Kidney epithelial cell (primary cell): ENCODE data around the gene SMCO3. TPM values are rescaled to one million over a fixed set of nuclear protein-coding genes. Genes with fewer than 3 reads are reported as not detected.

Experiments
- DNase-seq: peaks from one replicate; pipeline ENCODE4 v3.0.0-alpha.2; 2010; ENCODE audit warnings: low read depth
- H3K27me3 ChIP-seq: 2 replicates; pipeline ENCODE4 v1.6.0; 2011; ENCODE audit warnings: low read length; ENCODE audit not compliant: control insufficient read depth, insufficient read depth
- H3K36me3 ChIP-seq: 2 replicates; pipeline ENCODE4 v1.5.1; 2011; ENCODE audit warnings: low read length; ENCODE audit not compliant: control insufficient read depth, insufficient read depth
- H3K4me3 ChIP-seq: 2 replicates; pipeline ENCODE4 v1.5.1; 2011; ENCODE audit warnings: low read depth, mild to moderate bottlenecking, control low read depth, low read length
- CTCF ChIP-seq: IDR thresholded peaks from 2 replicates; pipeline ENCODE4 v1.5.1; 2011; ENCODE audit warnings: mild to moderate bottlenecking, moderate library complexity, low read length, control low read depth, inconsistent platforms; ENCODE audit not compliant: insufficient read depth, poor library complexity, severe bottlenecking
- total RNA-seq: library from RNA; depleted of rRNA; stranded (reverse); fragments of >200 nt; gene quantifications from 2 replicates; pipeline ENCODE4 v1.2.3, GENCODE V29; 2015

The SMCO3 gene
- total RNA-seq, 1 donor from 2014 or later: not detected

GRCh38 chr12:14785568-14785967 lies 28.4 kb downstream of the SMCO3 start:
- Histone ChIP-seq H3K27me3 (no peaks in the 10 kb centered on the region), H3K4me3 (no peak overlapping the region), H3K36me3 (no peaks in the 10 kb centered on the region)
- DNase-seq: no peak
- TF ChIP-seq CTCF: no peak

GRCh38 chr12:14784471-14784870 lies 29.5 kb downstream of the SMCO3 start:
- DNase-seq: no peak
- no peaks in the 10 kb centered on the region for H3K27me3 ChIP-seq
- no peak for TF ChIP-seq CTCF
- no peaks in the 10 kb centered on the region for H3K36me3 ChIP-seq
- H3K4me3 ChIP-seq: no peak overlapping the region

- no peak for TF ChIP-seq CTCF
- H3K4me3 ChIP-seq: no peak overlapping the region
These were observed 31.2 kb downstream of the SMCO3 start for GRCh38 chr12:14782756-14783155.

GRCh38 chr12:14781563-14781962 lies 32.4 kb downstream of the SMCO3 start:
- no peaks in the 10 kb centered on the region for H3K36me3 ChIP-seq
- H3K27me3 ChIP-seq: no peaks in the 10 kb centered on the region
- TF ChIP-seq CTCF: no peak
- H3K4me3 ChIP-seq: no peak overlapping the region
- DNase-seq: no peak

More at GRCh38 chr12:14782756-14783155, 31.2 kb downstream of the SMCO3 start:
- DNase-seq: no peak
- Histone ChIP-seq H3K36me3 (no peaks in the 10 kb centered on the region), H3K27me3 (no peaks in the 10 kb centered on the region)

- no peak for DNase-seq
- no peak for TF ChIP-seq CTCF
- Histone ChIP-seq H3K36me3 (no peaks in the 10 kb centered on the region), H3K4me3 (no peak overlapping the region), H3K27me3 (no peaks in the 10 kb centered on the region)
These were observed 33.1 kb downstream of the SMCO3 start for GRCh38 chr12:14780859-14781258.

GRCh38 chr12:14779834-14780233 lies 34.1 kb downstream of the SMCO3 start:
- Histone ChIP-seq H3K36me3 (no peaks in the 10 kb centered on the region), H3K27me3 (no peaks in the 10 kb centered on the region), H3K4me3 (no peak overlapping the region)
- DNase-seq: no peak
- no peak for TF ChIP-seq CTCF
